ENCODE measurements around the gene BFSP2. TPM values are rescaled to one million over a fixed set of nuclear protein-coding genes. Genes with fewer than 3 reads are reported as not detected.

BFSP2 gene
- total RNA-seq, 1 experiment from 2014 or later: not detected

- Histone ChIP-seq H3K9me3 (replicated peaks) (no peaks in the 10 kb centered on the region), H3K4me3 (no peak overlapping the region), H3K36me3 (no peaks in the 10 kb centered on the region), H3K27ac (no peak overlapping the region), H3K4me1 (peaks cover 9% of the 10 kb centered on the region), H3K27me3 (no peaks in the 10 kb centered on the region)
- no peak for DNase-seq
Measured at GRCh38 chr3:133375403-133375745, 24.5 kb upstream of the BFSP2 start.

- H3K27me3 ChIP-seq: no peaks in the 10 kb centered on the region
- no peak overlapping the region for H3K27ac ChIP-seq
- H3K4me1 ChIP-seq: peaks cover 9% of the 10 kb centered on the region
- H3K9me3 ChIP-seq (replicated peaks): no peaks in the 10 kb centered on the region
- no peak overlapping the region for H3K4me3 ChIP-seq
- H3K36me3 ChIP-seq: no peaks in the 10 kb centered on the region
- DNase-seq: peak in 1 of 2 experiments; percentile 13
Measured at GRCh38 chr3:133376810-133377209, 23.0 kb upstream of the BFSP2 start.

GRCh38 chr3:133377396-133377795 is 22.5 kb upstream of the BFSP2 start:
- H3K9me3 ChIP-seq (replicated peaks): no peaks in the 10 kb centered on the region
- no peaks in the 10 kb centered on the region for H3K27me3 ChIP-seq
- no peak overlapping the region for H3K4me3 ChIP-seq
- peaks cover 9% of the 10 kb centered on the region for H3K4me1 ChIP-seq
- H3K27ac ChIP-seq: no peak overlapping the region
- H3K36me3 ChIP-seq: no peaks in the 10 kb centered on the region
- DNase-seq: peak; percentile 33 to 75

- Histone ChIP-seq H3K4me1 (peaks cover 9% of the 10 kb centered on the region), H3K36me3 (no peaks in the 10 kb centered on the region), H3K9me3 (replicated peaks) (no peaks in the 10 kb centered on the region), H3K4me3 (no peak overlapping the region), H3K27me3 (no peaks in the 10 kb centered on the region), H3K27ac (no peak overlapping the region)
- DNase-seq: no peak
Measured at GRCh38 chr3:133379926-133380325, 19.9 kb upstream of the BFSP2 start.

GRCh38 chr3:133380481-133381225 is 19.2 kb upstream of the BFSP2 start:
- Histone ChIP-seq H3K36me3 (no peaks in the 10 kb centered on the region), H3K4me1 (peaks cover 9% of the 10 kb centered on the region), H3K27me3 (no peaks in the 10 kb centered on the region), H3K4me3 (no peak overlapping the region), H3K9me3 (replicated peaks) (no peaks in the 10 kb centered on the region), H3K27ac (no peak overlapping the region)
- no peak for DNase-seq

- H3K4me3 ChIP-seq: no peak overlapping the region
- H3K27ac ChIP-seq: no peak overlapping the region
- no peaks in the 10 kb centered on the region for H3K9me3 ChIP-seq (replicated peaks)
- H3K4me1 ChIP-seq: peaks cover 9% of the 10 kb centered on the region
- H3K36me3 ChIP-seq: no peaks in the 10 kb centered on the region
- DNase-seq: no peak
- no peaks in the 10 kb centered on the region for H3K27me3 ChIP-seq
Measured at GRCh38 chr3:133381346-133382109, 18.3 kb upstream of the BFSP2 start.

- Histone ChIP-seq H3K27ac (no peak overlapping the region), H3K4me3 (no peak overlapping the region), H3K9me3 (replicated peaks) (no peaks in the 10 kb centered on the region), H3K4me1 (no peaks in the 10 kb centered on the region), H3K27me3 (no peaks in the 10 kb centered on the region), H3K36me3 (no peaks in the 10 kb centered on the region)
- no peak for DNase-seq
Measured at GRCh38 chr3:133383175-133383574, 16.7 kb upstream of the BFSP2 start.

GRCh38 chr3:133383741-133384140 is 16.1 kb upstream of the BFSP2 start:
- Histone ChIP-seq H3K27me3 (no peaks in the 10 kb centered on the region), H3K27ac (no peak overlapping the region), H3K36me3 (no peaks in the 10 kb centered on the region), H3K4me1 (no peaks in the 10 kb centered on the region), H3K9me3 (replicated peaks) (no peaks in the 10 kb centered on the region), H3K4me3 (no peak overlapping the region)
- DNase-seq: no peak

- no peaks in the 10 kb centered on the region for H3K36me3 ChIP-seq
- H3K27ac ChIP-seq: no peak overlapping the region
- no peaks in the 10 kb centered on the region for H3K27me3 ChIP-seq
- H3K4me1 ChIP-seq: no peaks in the 10 kb centered on the region
- DNase-seq: peak; percentile 48 to 71
- no peak overlapping the region for H3K4me3 ChIP-seq
- H3K9me3 ChIP-seq (replicated peaks): no peaks in the 10 kb centered on the region
Measured at GRCh38 chr3:133384331-133385027, 15.4 kb upstream of the BFSP2 start.

- H3K27me3 ChIP-seq: no peaks in the 10 kb centered on the region
- H3K27ac ChIP-seq: no peak overlapping the region
- H3K4me3 ChIP-seq: no peak overlapping the region
- H3K4me1 ChIP-seq: no peaks in the 10 kb centered on the region
- no peak for DNase-seq
- no peaks in the 10 kb centered on the region for H3K36me3 ChIP-seq
- no peaks in the 10 kb centered on the region for H3K9me3 ChIP-seq (replicated peaks)
Measured at GRCh38 chr3:133386876-133387275, 13.0 kb upstream of the BFSP2 start.

- no peaks in the 10 kb centered on the region for H3K27me3 ChIP-seq
- DNase-seq: no peak
- H3K27ac ChIP-seq: no peak overlapping the region
- H3K9me3 ChIP-seq (replicated peaks): no peaks in the 10 kb centered on the region
- no peaks in the 10 kb centered on the region for H3K4me1 ChIP-seq
- H3K36me3 ChIP-seq: no peaks in the 10 kb centered on the region
- no peak overlapping the region for H3K4me3 ChIP-seq
Measured at GRCh38 chr3:133387341-133387740, 12.5 kb upstream of the BFSP2 start.

- no peak for DNase-seq
- H3K27me3 ChIP-seq: no peaks in the 10 kb centered on the region
- no peaks in the 10 kb centered on the region for H3K36me3 ChIP-seq
- H3K27ac ChIP-seq: no peak overlapping the region
- no peak overlapping the region for H3K4me3 ChIP-seq
- H3K4me1 ChIP-seq: no peaks in the 10 kb centered on the region
- no peaks in the 10 kb centered on the region for H3K9me3 ChIP-seq (replicated peaks)
Measured at GRCh38 chr3:133388696-133389395, 11.0 kb upstream of the BFSP2 start.

GRCh38 chr3:133390715-133391114 is 9.1 kb upstream of the BFSP2 start:
- no peaks in the 10 kb centered on the region for H3K9me3 ChIP-seq (replicated peaks)
- no peaks in the 10 kb centered on the region; the same call in 1 of the 2 replicates for H3K36me3 ChIP-seq
- H3K4me3 ChIP-seq: no peak overlapping the region
- DNase-seq: no peak
- no peaks in the 10 kb centered on the region for H3K27me3 ChIP-seq
- H3K27ac ChIP-seq: no peak overlapping the region
- no peaks in the 10 kb centered on the region for H3K4me1 ChIP-seq

- no peak overlapping the region for H3K4me3 ChIP-seq
- no peak overlapping the region for H3K27ac ChIP-seq
- no peaks in the 10 kb centered on the region for H3K27me3 ChIP-seq
- no peaks in the 10 kb centered on the region for H3K9me3 ChIP-seq (replicated peaks)
- DNase-seq: no peak
- no peaks in the 10 kb centered on the region; the same call in 1 of the 2 replicates for H3K36me3 ChIP-seq
- no peaks in the 10 kb centered on the region for H3K4me1 ChIP-seq
Measured at GRCh38 chr3:133393204-133393603, 6.7 kb upstream of the BFSP2 start.
